Measurements from ENCODE around the gene FREM2. TPM values are rescaled to one million over a fixed set of nuclear protein-coding genes. Genes with fewer than 3 reads are reported as not detected.

FREM2 gene
- total RNA-seq, 1 donor from 2014 or later = 0.03 TPM

- ATAC-seq = no peak
Observed at GRCh38 chr13:38871275-38871674, 184.4 kb downstream of the FREM2 start.

GRCh38 chr13:38872693-38873092 is 185.8 kb downstream of the FREM2 start:
- ATAC-seq (no peak), DNase-seq (ENCODE audit: missing footprints) (no peak)
- intact Hi-C loops (cut with DNase I) = loop anchor here (5.0 kb wide), 1 partner anchor 185 kb away; the partner anchor contains the start of gene FREM2

More at GRCh38 chr13:38871275-38871674, 184.4 kb downstream of the FREM2 start:
- DNase-seq (ENCODE audit: missing footprints) = no peak
- intact Hi-C loops (cut with DNase I) = loop anchor here (5.0 kb wide), 1 partner anchor 184 kb away; the partner anchor contains the start of gene FREM2

DNA sequence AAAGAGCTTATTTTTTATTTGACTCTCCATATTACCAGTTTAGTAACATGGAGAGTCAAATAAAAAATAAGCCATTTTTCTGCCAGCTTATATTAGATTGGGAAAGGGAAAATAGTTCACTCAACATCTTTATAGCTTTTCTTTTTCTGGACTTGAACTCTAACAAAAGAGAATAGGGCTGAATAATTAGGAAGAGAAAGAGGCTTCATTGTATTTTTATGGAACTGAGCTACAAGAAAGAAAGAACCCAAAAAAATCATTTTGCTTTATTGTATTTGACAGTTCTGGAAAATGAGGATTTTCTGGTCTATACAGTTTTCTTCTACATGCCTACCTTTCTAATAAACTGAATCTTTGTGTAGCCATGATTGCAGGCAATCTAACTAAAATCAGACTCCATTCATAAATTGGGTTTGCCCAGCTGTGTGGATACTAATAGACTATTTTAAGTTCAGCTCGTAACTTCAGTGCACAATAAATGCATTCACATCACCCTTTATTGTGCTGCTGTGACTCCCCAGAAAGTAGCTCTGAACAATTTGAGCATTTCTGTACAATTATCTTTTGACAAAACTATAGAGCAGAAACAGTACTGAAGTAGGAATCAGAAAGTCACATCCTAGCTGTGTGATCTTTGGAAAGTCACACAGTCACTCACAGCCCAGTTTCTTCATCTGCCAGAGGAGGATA is 188.5 kb downstream of the FREM2 start:
- DNase-seq (ENCODE audit: missing footprints) (no peak), ATAC-seq (no peak)
- intact Hi-C loops (cut with DNase I) = no loop called here

- intact Hi-C loops (cut with DNase I) = no loop called here
- no peak for ATAC-seq
- no peak for DNase-seq (ENCODE audit: missing footprints)
Observed at GRCh38 chr13:38879278-38879677, 192.4 kb downstream of the FREM2 start.

DNA sequence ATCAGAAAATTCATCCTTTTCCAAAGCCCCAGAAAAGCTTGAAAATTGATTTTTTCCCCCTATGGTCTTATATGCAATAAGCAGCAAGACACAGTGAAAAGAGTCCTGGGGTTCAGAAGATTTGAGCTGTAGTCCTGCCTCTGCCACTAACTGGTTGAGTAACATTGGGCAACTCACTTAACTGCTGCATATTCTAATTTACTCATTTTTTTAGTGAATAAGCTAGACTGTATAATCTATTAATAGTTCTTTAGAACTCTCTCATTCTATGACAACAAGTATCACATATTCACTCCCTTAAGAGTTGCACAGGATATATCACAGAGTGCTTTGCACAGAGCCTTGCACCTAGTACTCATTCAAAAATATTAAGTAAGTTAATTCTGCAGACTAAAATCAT is 192.9 kb downstream of the FREM2 start:
- intact Hi-C loops (cut with DNase I) = no loop called here
- DNase-seq (ENCODE audit: missing footprints) (no peak), ATAC-seq (no peak)

- no peak for ATAC-seq
- intact Hi-C loops (cut with DNase I) = no loop called here
- no peak for DNase-seq (ENCODE audit: missing footprints)
Observed at GRCh38 chr13:38880397-38880796, 193.5 kb downstream of the FREM2 start.

GRCh38 chr13:38883783-38884182 is 196.9 kb downstream of the FREM2 start:
- intact Hi-C loops (cut with DNase I) = no loop called here
- ATAC-seq = no peak
- DNase-seq (ENCODE audit: missing footprints) = no peak

DNA sequence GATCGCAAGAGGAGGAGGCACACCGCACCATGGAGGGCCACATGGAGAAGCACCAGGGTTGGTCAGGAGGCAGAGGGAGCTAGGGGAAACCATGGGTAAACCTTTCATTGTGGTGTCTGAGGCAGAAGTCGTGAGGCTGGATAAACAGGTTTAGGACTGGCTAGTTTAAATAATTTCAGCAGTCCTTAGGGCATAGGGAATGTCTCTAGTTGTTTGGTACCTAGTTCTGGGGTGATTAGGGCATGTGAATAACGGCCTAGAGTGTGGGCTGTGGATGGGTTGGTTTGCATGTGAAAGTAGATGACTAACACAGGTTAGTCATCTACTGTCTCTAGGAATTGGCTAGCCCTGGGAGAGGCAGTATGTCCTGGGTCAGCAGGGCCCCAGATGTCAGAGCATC is 201.4 kb downstream of the FREM2 start:
- ATAC-seq = no peak
- no peak for DNase-seq (ENCODE audit: missing footprints)
- intact Hi-C loops (cut with DNase I) = no loop called here

GRCh38 chr13:38895075-38895474 is 208.2 kb downstream of the FREM2 start:
- ATAC-seq = no peak
- DNase-seq (ENCODE audit: missing footprints) = no peak
- intact Hi-C loops (cut with DNase I) = no loop called here

GRCh38 chr13:38897521-38897920 is 210.6 kb downstream of the FREM2 start:
- ATAC-seq (no peak), DNase-seq (ENCODE audit: missing footprints) (no peak)
- intact Hi-C loops (cut with DNase I) = no loop called here

DNA sequence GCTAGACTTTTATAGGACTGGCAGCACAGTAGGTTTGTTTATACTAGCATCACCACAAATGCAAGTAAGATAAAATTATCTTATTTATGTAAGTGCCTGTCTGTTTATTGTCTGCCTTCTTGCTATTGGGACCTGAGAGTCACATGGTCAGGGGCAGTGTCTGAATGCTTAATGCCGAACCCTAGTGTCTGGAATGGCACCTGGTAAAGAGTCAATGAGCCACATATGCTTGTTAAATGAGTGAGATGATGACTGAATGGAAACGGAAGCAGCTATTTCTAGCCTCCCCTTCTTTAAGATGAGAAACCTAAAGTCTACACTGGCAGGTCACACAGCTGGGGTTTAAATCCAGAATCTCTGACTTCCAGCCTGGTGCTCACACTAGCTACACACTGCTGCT is 211.6 kb downstream of the FREM2 start:
- DNase-seq (ENCODE audit: missing footprints) = no peak
- intact Hi-C loops (cut with DNase I) = no loop called here
- no peak for ATAC-seq

- no peak for DNase-seq (ENCODE audit: missing footprints)
- ATAC-seq = peak; percentile 32
- intact Hi-C loops (cut with DNase I) = no loop called here
Observed at GRCh38 chr13:38899571-38899970, 212.7 kb downstream of the FREM2 start.

GRCh38 chr13:38900188-38900587 is 213.3 kb downstream of the FREM2 start:
- intact Hi-C loops (cut with DNase I) = no loop called here
- DNase-seq (ENCODE audit: missing footprints) (no peak), ATAC-seq (no peak)

GRCh38 chr13:38902551-38902950 is 215.7 kb downstream of the FREM2 start:
- no peak for ATAC-seq
- intact Hi-C loops (cut with DNase I) = no loop called here

DNA sequence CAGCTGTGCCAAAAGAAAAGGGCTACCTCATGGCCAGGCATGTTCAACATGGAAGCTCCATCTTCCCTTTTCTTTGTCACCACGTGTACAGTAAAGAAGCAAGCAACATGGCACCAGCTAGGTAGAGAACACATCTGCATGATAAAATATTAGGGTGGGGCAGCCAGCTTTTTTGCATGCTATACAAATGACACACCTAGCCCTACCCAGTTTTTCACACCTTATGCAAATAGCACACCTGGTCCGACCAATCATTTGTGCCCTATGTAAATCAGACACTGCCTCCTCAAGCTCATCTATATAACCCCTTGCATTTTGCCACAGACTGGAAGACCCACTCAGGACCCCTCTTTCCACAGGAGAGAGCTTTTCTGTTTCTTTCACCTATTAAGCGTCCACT is 218.2 kb downstream of the FREM2 start:
- DNase-seq (ENCODE audit: missing footprints) = no peak
- no peak for ATAC-seq
- intact Hi-C loops (cut with DNase I) = no loop called here

More at GRCh38 chr13:38902551-38902950, 215.7 kb downstream of the FREM2 start:
- DNase-seq (ENCODE audit: missing footprints) = no peak

GRCh38 chr13:38905861-38906260 is 219.0 kb downstream of the FREM2 start:
- intact Hi-C loops (cut with DNase I) = no loop called here
- DNase-seq (ENCODE audit: missing footprints) (no peak), ATAC-seq (no peak)

DNA sequence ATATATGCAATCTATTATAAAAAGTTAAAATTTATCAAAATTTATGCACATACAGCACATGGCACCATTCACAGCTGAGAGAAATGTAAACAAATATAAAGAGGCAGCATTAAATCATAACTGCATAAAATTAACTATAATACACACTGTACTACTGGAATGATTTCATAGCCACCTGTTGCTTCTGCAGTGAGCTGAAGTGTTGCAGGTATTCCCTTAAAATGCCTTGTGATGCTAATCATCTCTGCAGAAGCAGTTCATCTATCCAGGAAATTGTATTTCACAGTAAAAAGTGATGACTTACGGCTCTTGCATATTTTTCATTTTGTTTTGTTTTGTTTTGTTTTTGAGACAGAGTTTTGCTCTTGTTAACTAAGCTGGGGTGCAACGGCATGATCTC is 221.7 kb downstream of the FREM2 start:
- intact Hi-C loops (cut with DNase I) = no loop called here
- ATAC-seq (no peak), DNase-seq (ENCODE audit: missing footprints) (no peak)

- ATAC-seq (no peak), DNase-seq (ENCODE audit: missing footprints) (no peak)
- intact Hi-C loops (cut with DNase I) = no loop called here
Observed at GRCh38 chr13:38914070-38914469, 227.2 kb downstream of the FREM2 start.

DNA sequence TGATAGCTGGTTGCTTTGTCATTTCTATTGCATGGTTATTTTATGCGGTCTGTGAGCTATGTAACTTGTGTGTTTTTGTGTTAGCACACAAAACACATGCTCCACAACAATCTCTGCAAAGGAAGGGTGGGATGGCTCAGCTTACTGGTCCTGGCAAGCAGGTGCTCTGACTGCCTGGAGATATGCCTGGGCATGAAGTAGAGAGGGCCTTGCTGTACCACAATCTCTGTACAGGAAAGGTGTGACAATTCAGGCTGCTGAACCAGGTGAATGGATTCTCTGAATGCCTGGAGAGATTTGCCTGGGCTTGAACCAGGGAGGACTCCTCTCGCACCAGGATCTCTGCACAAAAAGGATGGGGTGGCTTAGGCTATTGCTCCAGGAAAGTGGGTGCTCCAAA is 234.2 kb downstream of the FREM2 start:
- DNase-seq (ENCODE audit: missing footprints) (no peak), ATAC-seq (no peak)
- intact Hi-C loops (cut with DNase I) = no loop called here

GRCh38 chr13:38922170-38922569 is 235.3 kb downstream of the FREM2 start:
- no peak for ATAC-seq
- intact Hi-C loops (cut with DNase I) = no loop called here

DNA sequence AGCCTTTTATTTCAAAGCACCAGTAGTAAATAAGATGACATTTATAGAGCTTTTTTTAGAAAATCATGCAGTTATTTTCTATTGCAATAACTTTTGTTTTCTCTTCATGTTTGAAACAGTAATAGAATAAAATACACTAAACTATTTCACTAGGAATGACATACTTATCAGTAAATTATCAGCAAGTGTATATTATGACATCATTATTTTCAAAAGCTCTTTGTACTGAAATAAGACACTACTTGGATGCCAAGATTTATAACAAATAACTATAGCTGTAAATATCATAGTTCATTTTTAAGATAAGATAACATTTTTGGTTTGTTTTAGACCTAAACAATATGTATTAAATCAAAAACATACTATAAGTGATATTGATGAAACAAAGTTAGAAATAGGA is 246.9 kb downstream of the FREM2 start:
- intact Hi-C loops (cut with DNase I) = no loop called here
- ATAC-seq (no peak), DNase-seq (ENCODE audit: missing footprints) (no peak)

More at GRCh38 chr13:38922170-38922569, 235.3 kb downstream of the FREM2 start:
- no peak for DNase-seq (ENCODE audit: missing footprints)
